KMS-11 (cell line): ENCODE data around the gene ZNF260.

ENCODE experiments used
- H2AFZ ChIP-seq: fragments of 200-600 bp; sonication (generic); 2 replicates; pipeline ENCODE4 v1.6.1; 2016; ENCODE audit warnings: antibody characterized with exemption, mixed run types, low read depth
- H3K27ac ChIP-seq: fragments of 200-600 bp; sonication (generic); 2 replicates; pipeline ENCODE4 v1.6.1; 2016; ENCODE audit warnings: mild to moderate bottlenecking, mixed run types
- H3K27me3 ChIP-seq: fragments of 200-600 bp; sonication (generic); 2 replicates; pipeline ENCODE4 v1.6.1; 2017; ENCODE audit warnings: mild to moderate bottlenecking, low read depth, mixed run types, moderate library complexity; ENCODE audit not compliant: insufficient read depth
- H3K36me3 ChIP-seq: fragments of 200-600 bp; sonication (generic); 2 replicates; pipeline ENCODE4 v1.6.1; 2017; ENCODE audit warnings: mild to moderate bottlenecking, mixed run types; ENCODE audit not compliant: insufficient read depth
- H3K4me1 ChIP-seq: fragments of 200-600 bp; sonication (generic); 2 replicates; pipeline ENCODE4 v1.6.1; 2016; ENCODE audit warnings: mild to moderate bottlenecking, low read depth, mixed run types; ENCODE audit not compliant: poor library complexity, severe bottlenecking
- H3K4me2 ChIP-seq: fragments of 200-600 bp; sonication (generic); 2 replicates; pipeline ENCODE4 v1.7.0; 2016; ENCODE audit warnings: mild to moderate bottlenecking, mixed run types
- H3K4me3 ChIP-seq: fragments of 200-600 bp; sonication (generic); IDR thresholded peaks from 2 replicates; pipeline ENCODE4 v1.6.1; 2017; ENCODE audit warnings: low read depth, low read length, mixed read lengths; ENCODE audit not compliant: insufficient read depth
- H3K79me2 ChIP-seq: fragments of 200-600 bp; sonication (generic); 2 replicates; pipeline ENCODE4 v1.6.1; 2016; ENCODE audit warnings: low read depth, mixed run types; ENCODE audit not compliant: insufficient read depth
- H3K9ac ChIP-seq: fragments of 200-600 bp; sonication (generic); 2 replicates; pipeline ENCODE4 v1.6.1; 2016; ENCODE audit warnings: mild to moderate bottlenecking, mixed run types
- H4K20me1 ChIP-seq: fragments of 200-600 bp; sonication (generic); 2 replicates; pipeline ENCODE4 v1.6.1; 2016; ENCODE audit warnings: mild to moderate bottlenecking, mixed run types; ENCODE audit not compliant: insufficient read depth
- TF ChIP-seq, protein P1 (sequence below): fragments of 200-600 bp; sonication (generic); conservative IDR thresholded peaks from 2 replicates; pipeline ENCODE4 v1.6.1; 2017; ENCODE audit warnings: low read depth, mild to moderate bottlenecking, antibody characterized with exemption, low read length, moderate library complexity, mixed read lengths

The ZNF260 gene

DNA sequence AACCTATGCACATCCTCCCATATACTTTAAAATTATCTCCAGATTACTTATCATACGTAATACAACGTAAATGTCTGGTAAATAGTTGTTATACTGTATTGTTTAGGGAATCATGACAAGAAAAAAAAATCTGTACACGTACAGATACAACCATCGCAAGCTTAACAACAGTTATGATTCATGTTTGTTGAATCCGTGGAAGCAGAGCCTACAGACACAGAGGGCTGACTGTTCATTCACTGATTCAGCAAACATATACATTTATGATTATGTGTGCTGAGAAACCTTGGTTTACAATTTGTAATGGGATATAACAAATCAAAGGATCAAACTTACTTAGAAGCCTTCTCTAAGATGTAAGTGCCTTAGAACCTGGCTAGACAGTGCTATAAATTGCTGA, 1.5 kb downstream of the ZNF260 start:
- Histone ChIP-seq H3K36me3 (0 out of 2 replicates have a peak, but pooled peaks cover 4% of the 10 kb centered on the region), H3K27me3 (no peaks in the 10 kb centered on the region), H3K27ac (no peak overlapping the region), H3K4me1 (peaks cover 5% of the 10 kb centered on the region), H3K9ac (no peak overlapping the region), H3K4me2 (no peak overlapping the region), H3K4me3 (no peak overlapping the region), H4K20me1 (no peaks in the 10 kb centered on the region), H3K79me2 (peaks cover 10% of the 10 kb centered on the region; the same call in 1 of the 2 replicates), H2AFZ (no peak overlapping the region)
- TF ChIP-seq, protein P1, sequence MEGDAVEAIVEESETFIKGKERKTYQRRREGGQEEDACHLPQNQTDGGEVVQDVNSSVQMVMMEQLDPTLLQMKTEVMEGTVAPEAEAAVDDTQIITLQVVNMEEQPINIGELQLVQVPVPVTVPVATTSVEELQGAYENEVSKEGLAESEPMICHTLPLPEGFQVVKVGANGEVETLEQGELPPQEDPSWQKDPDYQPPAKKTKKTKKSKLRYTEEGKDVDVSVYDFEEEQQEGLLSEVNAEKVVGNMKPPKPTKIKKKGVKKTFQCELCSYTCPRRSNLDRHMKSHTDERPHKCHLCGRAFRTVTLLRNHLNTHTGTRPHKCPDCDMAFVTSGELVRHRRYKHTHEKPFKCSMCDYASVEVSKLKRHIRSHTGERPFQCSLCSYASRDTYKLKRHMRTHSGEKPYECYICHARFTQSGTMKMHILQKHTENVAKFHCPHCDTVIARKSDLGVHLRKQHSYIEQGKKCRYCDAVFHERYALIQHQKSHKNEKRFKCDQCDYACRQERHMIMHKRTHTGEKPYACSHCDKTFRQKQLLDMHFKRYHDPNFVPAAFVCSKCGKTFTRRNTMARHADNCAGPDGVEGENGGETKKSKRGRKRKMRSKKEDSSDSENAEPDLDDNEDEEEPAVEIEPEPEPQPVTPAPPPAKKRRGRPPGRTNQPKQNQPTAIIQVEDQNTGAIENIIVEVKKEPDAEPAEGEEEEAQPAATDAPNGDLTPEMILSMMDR, result no peak

DNA sequence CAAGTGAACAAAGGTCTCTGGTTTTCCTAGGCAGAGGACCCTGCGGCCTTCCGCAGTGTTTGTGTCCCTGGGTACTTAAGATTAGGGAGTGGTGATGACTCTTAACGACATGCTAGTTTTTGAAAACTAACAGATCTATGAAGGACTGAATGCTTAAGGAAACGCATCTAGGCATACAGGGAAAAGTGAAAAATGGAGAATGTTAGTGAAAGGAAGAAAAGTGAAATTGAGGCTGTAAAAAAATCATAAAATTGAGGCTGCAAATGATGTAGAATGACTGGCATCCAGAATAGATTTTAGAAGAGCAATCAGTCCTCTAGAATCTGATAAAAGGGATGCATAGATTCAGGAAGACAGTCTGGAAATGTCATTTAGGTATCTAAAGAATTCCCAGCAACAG, 3.5 kb downstream of the ZNF260 start:
- no peak overlapping the region for H3K4me3 ChIP-seq
- H2AFZ ChIP-seq, result no peak overlapping the region
- H3K36me3 ChIP-seq, result 0 out of 2 replicates have a peak, but pooled peaks cover 8% of the 10 kb centered on the region
- H3K27me3 ChIP-seq, result no peaks in the 10 kb centered on the region
- TF ChIP-seq, protein P1, result no peak
- H3K79me2 ChIP-seq, result peaks cover 10% of the 10 kb centered on the region; the same call in 1 of the 2 replicates
- H4K20me1 ChIP-seq, result no peaks in the 10 kb centered on the region
- peaks cover 5% of the 10 kb centered on the region for H3K4me1 ChIP-seq
- H3K27ac ChIP-seq, result no peak overlapping the region
- no peak overlapping the region for H3K9ac ChIP-seq
- no peak overlapping the region for H3K4me2 ChIP-seq

DNA sequence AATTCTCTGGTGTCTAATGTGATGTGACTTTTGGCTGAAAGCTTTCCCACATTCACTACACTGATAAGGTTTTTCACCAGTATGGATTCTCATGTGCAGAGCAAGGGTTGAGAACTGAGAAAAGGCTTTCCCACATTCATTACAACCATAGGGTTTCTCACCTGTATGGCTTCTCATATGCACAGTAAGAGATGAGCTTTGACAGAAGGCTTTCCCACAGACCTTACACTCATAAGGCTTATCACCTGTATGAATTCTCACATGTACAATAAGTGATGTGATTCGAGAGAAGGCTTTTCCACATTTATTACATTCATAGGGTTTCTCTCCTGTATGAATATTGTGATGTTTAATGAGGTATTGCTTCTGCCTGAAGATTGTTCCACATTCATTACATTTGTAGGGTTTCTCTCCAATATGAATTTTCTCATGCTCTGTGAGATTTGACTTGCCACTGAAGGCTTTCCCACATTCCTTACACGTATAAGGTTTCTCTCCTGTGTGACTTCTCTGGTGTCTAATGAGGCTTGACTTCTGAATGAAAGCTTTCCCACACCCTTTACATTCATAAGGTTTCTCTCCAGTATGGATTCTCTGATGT, 14.0 kb downstream of the ZNF260 start:
- Histone ChIP-seq H2AFZ (no peak overlapping the region), H3K4me1 (no peaks in the 10 kb centered on the region), H3K27ac (no peak overlapping the region), H3K4me3 (no peak overlapping the region), H3K36me3 (peaks cover 16% of the 10 kb centered on the region; the same call in 1 of the 2 replicates), H3K9ac (no peak overlapping the region), H3K27me3 (no peaks in the 10 kb centered on the region), H4K20me1 (no peaks in the 10 kb centered on the region), H3K4me2 (no peak overlapping the region), H3K79me2 (no peaks in the 10 kb centered on the region)
- TF ChIP-seq, protein P1, result no peak

DNA sequence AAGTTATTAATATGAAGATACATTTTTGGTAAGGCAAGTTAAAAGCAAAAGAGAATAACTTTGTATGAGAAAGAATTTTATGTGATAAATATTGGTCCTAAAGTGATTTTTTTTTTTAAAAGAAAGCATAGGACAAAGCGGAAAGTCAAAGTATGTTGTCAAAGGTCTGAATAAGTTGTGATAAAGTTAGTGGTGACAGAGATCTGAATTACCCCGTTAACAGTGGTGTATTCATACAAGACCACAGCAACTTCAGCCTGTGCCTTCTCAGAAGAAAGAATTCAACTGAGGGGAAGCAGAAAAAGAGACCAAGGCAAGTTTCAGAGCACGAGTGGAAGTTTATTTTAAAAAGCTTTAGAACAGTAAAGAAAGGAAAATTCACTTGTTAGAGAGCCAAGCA, 19.7 kb downstream of the ZNF260 start:
- Histone ChIP-seq H3K79me2 (no peaks in the 10 kb centered on the region), H3K27me3 (no peaks in the 10 kb centered on the region), H3K4me2 (no peak overlapping the region), H2AFZ (no peak overlapping the region), H3K9ac (no peak overlapping the region), H4K20me1 (no peaks in the 10 kb centered on the region), H3K4me3 (no peak overlapping the region), H3K27ac (no peak overlapping the region), H3K4me1 (no peaks in the 10 kb centered on the region), H3K36me3 (no peaks in the 10 kb centered on the region)
- TF ChIP-seq, protein P1, result no peak
